Thoracic aorta (tissue), 2 donors: ENCODE measurements around the gene OLIG1. TPM values are rescaled to one million over a fixed set of nuclear protein-coding genes. Genes with fewer than 3 reads are reported as not detected.

Experiments
- ATAC-seq: fragments of 150-250 bp; one replicate; pipeline ENCODE4 v1.8.0; 2017; ENCODE audit warnings: low read depth; ENCODE audit not compliant: insufficient number of reproducible peaks, low FRiP score
- DNase-seq: peaks from one replicate; pipeline ENCODE4 v3.0.0-alpha.2; 2020; ENCODE audit warnings: low spot score
- H3K27ac ChIP-seq, 2 donors: fragments of 200-600 bp; sonication (generic); 1 replicate in 1 of 2; 2 replicates in 1 of 2; pipeline ENCODE4 v1.5.1; 2016; ENCODE audit warnings: mild to moderate bottlenecking in 2 of 2, moderate library complexity in 2 of 2
- H3K27me3 ChIP-seq: fragments of 200-600 bp; sonication (generic); replicated peaks from 2 replicates; pipeline ENCODE4 v1.6.0; 2016; ENCODE audit warnings: mild to moderate bottlenecking; ENCODE audit not compliant: insufficient read depth
- H3K36me3 ChIP-seq: fragments of 200-600 bp; sonication (generic); one replicate; pipeline ENCODE4 v1.5.1; 2016
- H3K4me1 ChIP-seq, 2 donors: fragments of 200-600 bp; sonication (generic); 1 replicate in 1 of 2; 2 replicates in 1 of 2; pipeline versions ENCODE4 v1.5.1 to v1.6.0; 2016; ENCODE audit warnings: low read depth in 2 of 2, mild to moderate bottlenecking in 1 of 2; ENCODE audit not compliant: control insufficient read depth in 1 of 2
- H3K4me3 ChIP-seq: fragments of 200-600 bp; sonication (generic); 2 replicates; pipeline ENCODE4 v1.5.1; 2016; ENCODE audit warnings: mild to moderate bottlenecking
- H3K9me3 ChIP-seq: fragments of 200-600 bp; sonication (generic); 2 replicates; pipeline ENCODE4 v1.5.1; 2016
- CTCF ChIP-seq: fragments of 200-600 bp; sonication (generic); IDR thresholded peaks from one replicate; pipeline ENCODE4 v1.5.1; 2019; ENCODE audit warnings: antibody characterized with exemption
- total RNA-seq, 2 donors: library from RNA; depleted of rRNA; stranded (reverse); fragments of >200 nt; gene quantifications; one replicate each; pipeline versions ENCODE4 v1.1.0 to v1.2.3, GENCODE V29; 2016

Gene OLIG1
- total RNA-seq, 2 donors from 2014 or later = not detected

GRCh38 chr21:33109574-33110339 lies 39.8 kb downstream of the OLIG1 start:
- no peak for TF ChIP-seq CTCF
- H3K36me3 ChIP-seq = no peaks in the 10 kb centered on the region
- H3K9me3 ChIP-seq = no peaks in the 10 kb centered on the region
- H3K4me1 ChIP-seq = no peaks in the 10 kb centered on the region
- H3K4me3 ChIP-seq = peak overlapping the region; percentile 38
- ATAC-seq (no peak), DNase-seq (no peak)
- no peak overlapping the region for H3K27ac ChIP-seq
- H3K27me3 ChIP-seq = peaks cover 13% of the 10 kb centered on the region

- H3K4me3 ChIP-seq = no peak overlapping the region
- no peaks in the 10 kb centered on the region for H3K36me3 ChIP-seq
- TF ChIP-seq CTCF = no peak
- no peak for ATAC-seq
- peaks cover 13% of the 10 kb centered on the region for H3K27me3 ChIP-seq
- H3K9me3 ChIP-seq = no peaks in the 10 kb centered on the region
- DNase-seq = no peak
- no peak overlapping the region for H3K27ac ChIP-seq
- no peaks in the 10 kb centered on the region for H3K4me1 ChIP-seq
Observed at GRCh38 chr21:33110340-33110715, 40.4 kb downstream of the OLIG1 start.

GRCh38 chr21:33111577-33111976 lies 41.6 kb downstream of the OLIG1 start:
- H3K27me3 ChIP-seq = peaks cover 13% of the 10 kb centered on the region
- H3K36me3 ChIP-seq = no peaks in the 10 kb centered on the region
- no peak for TF ChIP-seq CTCF
- no peaks in the 10 kb centered on the region for H3K4me1 ChIP-seq
- no peak overlapping the region for H3K4me3 ChIP-seq
- no peak for DNase-seq
- no peak overlapping the region for H3K27ac ChIP-seq
- ATAC-seq = no peak
- H3K9me3 ChIP-seq = no peaks in the 10 kb centered on the region

GRCh38 chr21:33112151-33112550 lies 42.2 kb downstream of the OLIG1 start:
- Histone ChIP-seq H3K4me3 (no peak overlapping the region), H3K36me3 (no peaks in the 10 kb centered on the region), H3K9me3 (no peaks in the 10 kb centered on the region), H3K4me1 (no peaks in the 10 kb centered on the region), H3K27ac (no peak overlapping the region), H3K27me3 (peaks cover 13% of the 10 kb centered on the region)
- no peak for DNase-seq
- no peak for TF ChIP-seq CTCF
- no peak for ATAC-seq

- no peaks in the 10 kb centered on the region for H3K4me1 ChIP-seq
- TF ChIP-seq CTCF = no peak
- no peak overlapping the region for H3K27ac ChIP-seq
- peaks cover 13% of the 10 kb centered on the region for H3K27me3 ChIP-seq
- no peaks in the 10 kb centered on the region for H3K36me3 ChIP-seq
- DNase-seq = no peak
- no peak overlapping the region for H3K4me3 ChIP-seq
- ATAC-seq = no peak
- no peaks in the 10 kb centered on the region for H3K9me3 ChIP-seq
Observed at GRCh38 chr21:33112681-33113080, 42.7 kb downstream of the OLIG1 start.
